Cardiac muscle cell (in vitro differentiated cells and primary cell): ENCODE measurements around the gene ANKRD6. TPM values are rescaled to one million over a fixed set of nuclear protein-coding genes. Genes with fewer than 3 reads are reported as not detected.

Experiments used
- DNase-seq, 2 donors: peaks; one replicate each; pipeline versions ENCODE4 v3.0.0 to v3.0.0-alpha.2; 2010 to 2017; ENCODE audit warnings: low read depth in 1 of 2, low spot score in 1 of 2
- H3K27ac ChIP-seq: fragments of 200-600 bp; sonication (generic); 2 replicates; pipeline ENCODE4 v1.5.1; 2016
- H3K27me3 ChIP-seq: fragments of 200-600 bp; sonication (generic); 2 replicates; pipeline ENCODE4 v1.6.0; 2016; ENCODE audit warnings: control low read depth
- H3K36me3 ChIP-seq: fragments of 200-600 bp; sonication (generic); 2 replicates; pipeline ENCODE4 v1.5.1; 2016; ENCODE audit warnings: control low read depth
- H3K4me1 ChIP-seq: fragments of 200-600 bp; sonication (generic); 2 replicates; pipeline ENCODE4 v1.8.1; 2017; ENCODE audit warnings: low read depth, mild to moderate bottlenecking, mixed run types
- H3K4me3 ChIP-seq: fragments of 200-600 bp; sonication (generic); 2 replicates; pipeline ENCODE4 v1.5.1; 2016; ENCODE audit warnings: mild to moderate bottlenecking
- H3K9me3 ChIP-seq: fragments of 200-600 bp; sonication (generic); 2 replicates; pipeline ENCODE4 v1.5.1; 2017; ENCODE audit warnings: low read depth, mild to moderate bottlenecking, control low read depth
- polyA plus RNA-seq: library from polyadenylated mRNA; unstranded; fragments of >200 nt; fragmentation: Nextera tagmentation; extraction: Ambion mirVana; gene quantifications from 2 replicates; pipeline ENCODE4 v1.2.1, GENCODE V29; 2016
- total RNA-seq: library from RNA; depleted of rRNA; stranded (reverse); fragments of >200 nt; gene quantifications from 2 replicates; pipeline ENCODE4 v1.2.3, GENCODE V29; 2016
- TF ChIP-seq, protein P1 (sequence below): IDR thresholded peaks from 2 replicates; pipeline ENCODE4 v1.5.1; 2012; ENCODE audit warnings: low read depth, mild to moderate bottlenecking, low read length

The ANKRD6 gene
- total and polyA plus RNA-seq, 2 experiments from 2014 or later, result 10.3 to 21.5 TPM

DNA sequence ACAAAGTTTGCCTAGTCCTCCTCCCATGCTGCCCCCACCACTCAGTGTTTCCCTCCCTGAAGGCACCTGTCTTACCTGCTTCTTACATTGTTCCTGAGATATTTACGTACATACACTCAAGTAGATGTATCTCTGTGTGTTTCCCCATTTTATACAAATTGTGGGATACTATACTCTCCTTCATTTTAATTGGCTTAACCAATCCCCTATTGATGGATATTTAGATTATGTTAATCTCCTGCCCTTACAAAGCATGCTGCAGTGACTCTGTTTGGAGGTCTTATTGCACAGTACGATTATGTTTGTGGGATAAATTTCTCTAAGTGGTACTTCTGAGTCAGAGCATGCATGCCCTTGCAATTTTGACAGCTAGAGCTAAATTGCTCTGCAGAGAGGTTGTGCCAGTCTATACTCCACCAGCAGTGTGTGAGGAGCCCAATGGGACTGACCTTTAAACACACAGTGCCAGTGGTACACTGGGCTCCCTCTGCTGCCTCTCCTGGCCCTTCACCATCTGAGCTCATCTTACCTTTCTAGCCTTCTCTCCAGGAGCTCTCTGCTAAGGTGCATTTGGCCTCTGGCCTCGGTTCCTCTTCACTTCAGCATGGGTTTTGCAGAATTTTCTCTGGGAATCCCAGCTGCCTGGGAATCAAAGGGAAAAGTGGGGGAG is 148.2 kb downstream of the ANKRD6 start:
- Histone ChIP-seq H3K4me1 (peaks cover 5% of the 10 kb centered on the region), H3K36me3 (no peaks in the 10 kb centered on the region), H3K27ac (no peak overlapping the region), H3K9me3 (no peaks in the 10 kb centered on the region), H3K27me3 (no peaks in the 10 kb centered on the region), H3K4me3 (no peak overlapping the region)
- no peak for DNase-seq
- TF ChIP-seq, protein P1, sequence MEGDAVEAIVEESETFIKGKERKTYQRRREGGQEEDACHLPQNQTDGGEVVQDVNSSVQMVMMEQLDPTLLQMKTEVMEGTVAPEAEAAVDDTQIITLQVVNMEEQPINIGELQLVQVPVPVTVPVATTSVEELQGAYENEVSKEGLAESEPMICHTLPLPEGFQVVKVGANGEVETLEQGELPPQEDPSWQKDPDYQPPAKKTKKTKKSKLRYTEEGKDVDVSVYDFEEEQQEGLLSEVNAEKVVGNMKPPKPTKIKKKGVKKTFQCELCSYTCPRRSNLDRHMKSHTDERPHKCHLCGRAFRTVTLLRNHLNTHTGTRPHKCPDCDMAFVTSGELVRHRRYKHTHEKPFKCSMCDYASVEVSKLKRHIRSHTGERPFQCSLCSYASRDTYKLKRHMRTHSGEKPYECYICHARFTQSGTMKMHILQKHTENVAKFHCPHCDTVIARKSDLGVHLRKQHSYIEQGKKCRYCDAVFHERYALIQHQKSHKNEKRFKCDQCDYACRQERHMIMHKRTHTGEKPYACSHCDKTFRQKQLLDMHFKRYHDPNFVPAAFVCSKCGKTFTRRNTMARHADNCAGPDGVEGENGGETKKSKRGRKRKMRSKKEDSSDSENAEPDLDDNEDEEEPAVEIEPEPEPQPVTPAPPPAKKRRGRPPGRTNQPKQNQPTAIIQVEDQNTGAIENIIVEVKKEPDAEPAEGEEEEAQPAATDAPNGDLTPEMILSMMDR, result no peak

DNA sequence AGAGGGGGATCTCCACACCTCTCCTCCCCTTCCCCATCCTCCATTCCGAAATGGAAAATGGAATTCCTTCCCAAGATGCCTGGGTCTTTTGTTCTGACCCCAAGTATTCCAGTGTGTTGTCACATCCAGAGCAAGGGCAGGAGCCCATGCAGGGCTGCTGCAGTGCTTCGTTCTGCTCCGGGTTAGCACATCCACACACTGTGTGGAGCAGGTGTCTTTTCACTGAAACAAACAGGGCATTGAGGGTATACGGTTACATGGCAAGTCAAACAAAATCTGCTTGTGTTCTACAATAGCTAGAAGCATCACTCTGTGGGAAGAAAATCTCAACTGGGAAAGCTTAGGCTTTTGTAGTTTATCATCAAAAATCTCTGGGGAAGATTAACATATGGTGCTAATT is 148.7 kb downstream of the ANKRD6 start:
- no peak overlapping the region for H3K27ac ChIP-seq
- peaks cover 5% of the 10 kb centered on the region for H3K4me1 ChIP-seq
- no peaks in the 10 kb centered on the region for H3K9me3 ChIP-seq

DNA sequence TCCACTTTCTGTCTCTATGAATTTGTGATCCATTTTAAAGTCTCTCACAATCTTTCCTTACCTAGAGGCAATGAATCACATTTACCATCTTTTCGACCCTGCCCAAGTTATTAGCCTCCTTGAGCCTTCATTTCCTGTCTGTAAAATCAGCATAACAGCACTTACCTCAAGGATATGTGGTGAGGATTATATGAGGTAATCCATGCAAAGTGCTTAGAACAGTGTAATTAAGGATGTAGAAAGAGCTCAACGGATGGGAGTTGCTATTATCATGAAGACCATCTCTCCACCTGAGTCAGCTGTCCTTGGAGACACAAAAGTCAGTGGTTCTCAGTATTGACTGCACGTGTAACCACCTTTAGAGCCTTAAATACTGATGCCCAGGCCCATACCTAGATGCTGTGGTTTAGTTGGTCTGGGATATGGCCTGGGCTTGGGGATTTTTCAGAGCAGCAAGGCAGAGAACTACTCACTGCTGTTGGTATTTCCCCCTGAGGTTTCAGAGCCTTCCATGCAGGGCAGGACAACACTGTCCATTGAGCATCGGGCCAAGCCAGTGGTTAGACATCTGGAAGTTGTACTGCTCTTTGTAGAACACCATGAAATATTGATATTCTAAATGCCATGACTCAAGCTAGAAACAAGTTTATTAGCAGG is 149.8 kb downstream of the ANKRD6 start:
- H3K4me1 ChIP-seq, result peaks cover 5% of the 10 kb centered on the region
- TF ChIP-seq, protein P1, result no peak
- no peak for DNase-seq
- H3K4me3 ChIP-seq, result no peak overlapping the region
- H3K27me3 ChIP-seq, result no peaks in the 10 kb centered on the region
- H3K36me3 ChIP-seq, result no peaks in the 10 kb centered on the region
- H3K27ac ChIP-seq, result no peak overlapping the region
- no peaks in the 10 kb centered on the region for H3K9me3 ChIP-seq

More for the DNA sequence above, 148.7 kb downstream of the ANKRD6 start:
- TF ChIP-seq, protein P1, result no peak
- H3K4me3 ChIP-seq, result no peak overlapping the region
- no peaks in the 10 kb centered on the region for H3K36me3 ChIP-seq
- no peak for DNase-seq
- no peaks in the 10 kb centered on the region for H3K27me3 ChIP-seq

DNA sequence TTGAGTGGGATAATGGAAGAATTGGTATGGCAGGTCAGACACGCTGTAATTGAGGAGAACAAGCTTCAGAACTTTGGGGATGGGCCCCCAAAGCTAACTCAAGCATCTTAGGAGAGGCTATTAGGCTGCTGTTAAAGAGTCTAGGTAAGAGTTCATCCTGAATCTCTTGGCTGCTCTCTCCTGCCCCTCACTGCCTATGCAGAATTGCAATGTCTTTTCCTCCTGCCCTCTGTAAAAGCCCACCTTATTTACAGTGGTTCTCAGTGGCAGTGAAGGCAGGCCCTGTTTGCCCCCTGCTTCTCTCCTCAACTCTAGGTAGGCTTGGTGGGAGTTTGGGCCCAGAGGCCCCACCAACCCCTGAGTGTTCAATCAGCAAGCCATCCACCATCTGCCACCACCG is 150.6 kb downstream of the ANKRD6 start:
- TF ChIP-seq, protein P1, result no peak
- no peaks in the 10 kb centered on the region for H3K9me3 ChIP-seq
- H3K4me3 ChIP-seq, result no peak overlapping the region
- no peaks in the 10 kb centered on the region for H3K27me3 ChIP-seq
- no peaks in the 10 kb centered on the region for H3K36me3 ChIP-seq
- no peak for DNase-seq
- H3K27ac ChIP-seq, result no peak overlapping the region
- peaks cover 5% of the 10 kb centered on the region for H3K4me1 ChIP-seq

DNA sequence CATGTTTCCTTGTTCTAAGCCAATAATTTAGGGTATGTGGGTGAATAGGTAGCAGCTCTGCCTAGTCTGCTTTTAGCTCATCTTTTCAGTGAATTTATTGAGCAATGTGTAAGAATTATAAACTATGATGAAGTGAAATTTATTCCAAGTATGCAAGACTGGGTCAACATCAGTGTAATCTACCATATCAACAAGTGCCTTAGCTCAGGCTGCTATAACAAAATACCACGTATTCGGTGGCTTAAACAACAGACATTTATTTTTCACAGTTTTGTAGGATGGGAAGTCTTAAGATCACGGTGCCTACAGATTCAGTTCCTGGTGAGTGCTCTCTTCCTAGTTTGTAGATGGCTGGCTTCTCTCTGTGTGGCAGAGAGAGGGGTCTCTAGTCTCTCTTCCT is 151.6 kb downstream of the ANKRD6 start:
- Histone ChIP-seq H3K4me1 (peaks cover 5% of the 10 kb centered on the region), H3K27me3 (no peaks in the 10 kb centered on the region), H3K9me3 (no peaks in the 10 kb centered on the region), H3K27ac (no peak overlapping the region), H3K36me3 (no peaks in the 10 kb centered on the region), H3K4me3 (no peak overlapping the region)
- TF ChIP-seq, protein P1, result no peak
- DNase-seq, result no peak
